ENCODE measurements around the gene MB21D2.

MB21D2 gene

GRCh38 chr3:192817053-192817452 is 100.6 kb downstream of the MB21D2 start:
- TF ChIP-seq REST (IDR thresholded peaks at IDR 0.05; ENCODE audit: insufficient read depth in 1 of 2, low read depth in 2 of 2, low read length in 2 of 2): no peak
- no peak for TF ChIP-seq TAF1 (IDR thresholded peaks at IDR 0.05; ENCODE audit: borderline replicate concordance, insufficient read depth, low read length)
- TF ChIP-seq SIN3A (IDR thresholded peaks at IDR 0.05; ENCODE audit: borderline replicate concordance, insufficient read depth, low read length): no peak

- no peak for TF ChIP-seq TAF1 (IDR thresholded peaks at IDR 0.05; ENCODE audit: borderline replicate concordance, insufficient read depth, low read length)
- no peak for TF ChIP-seq SIN3A (IDR thresholded peaks at IDR 0.05; ENCODE audit: borderline replicate concordance, insufficient read depth, low read length)
- no peak for TF ChIP-seq FOXP2 (optimal IDR thresholded peaks at IDR 0.05; ENCODE audit: borderline replicate concordance, extremely low read depth, extremely low read length, insufficient read depth)
- no peak for TF ChIP-seq POLR2AphosphoS5 (IDR thresholded peaks at IDR 0.05; ENCODE audit: low read depth, low read length)
- no peak for TF ChIP-seq REST (IDR thresholded peaks at IDR 0.05; ENCODE audit: insufficient read depth in 1 of 2, low read depth in 2 of 2, low read length in 2 of 2)
These were observed 101.3 kb downstream of the MB21D2 start for GRCh38 chr3:192816351-192816750.

DNA sequence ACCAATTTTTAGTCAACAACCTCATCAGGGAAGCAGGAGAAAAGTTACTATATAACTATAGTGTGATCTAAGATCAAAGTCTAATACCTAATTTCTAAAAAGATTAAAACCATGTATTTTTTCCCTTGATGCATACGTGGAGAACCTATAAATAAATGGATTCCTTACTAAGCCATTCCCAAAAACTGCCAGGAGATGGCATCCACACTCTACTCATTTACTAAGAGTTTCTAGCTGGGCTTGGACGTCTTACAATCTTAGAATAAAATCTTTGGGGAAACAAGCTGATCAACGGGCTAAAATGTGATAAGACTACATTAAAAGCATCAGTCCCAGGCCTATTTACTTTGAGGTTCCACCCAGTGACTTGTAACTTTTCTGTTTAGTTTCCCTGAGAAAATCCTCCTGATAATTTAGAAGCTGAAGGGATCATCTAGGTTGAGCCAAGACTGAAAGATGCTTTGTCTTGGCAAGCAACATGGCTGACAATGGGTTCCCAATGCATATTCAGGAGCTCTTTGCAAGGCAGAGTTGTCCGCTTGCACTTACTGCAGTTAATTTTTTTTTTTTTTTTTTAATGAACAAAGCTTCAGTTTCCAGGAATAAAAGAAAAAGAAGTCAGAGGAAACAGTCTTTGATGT is 104.8 kb downstream of the MB21D2 start:
- TF ChIP-seq FOXP2 (optimal IDR thresholded peaks at IDR 0.05; ENCODE audit: borderline replicate concordance, extremely low read depth, extremely low read length, insufficient read depth) (no peak), TAF1 (IDR thresholded peaks at IDR 0.05; ENCODE audit: borderline replicate concordance, insufficient read depth, low read length) (no peak), REST (IDR thresholded peaks at IDR 0.05; ENCODE audit: insufficient read depth in 1 of 2, low read depth in 2 of 2, low read length in 2 of 2) (no peak), POLR2AphosphoS5 (IDR thresholded peaks at IDR 0.05; ENCODE audit: low read depth, low read length) (no peak), SIN3A (IDR thresholded peaks at IDR 0.05; ENCODE audit: borderline replicate concordance, insufficient read depth, low read length) (no peak)

GRCh38 chr3:192805711-192806110 is 111.9 kb downstream of the MB21D2 start:
- no peak for TF ChIP-seq TAF1 (IDR thresholded peaks at IDR 0.05; ENCODE audit: borderline replicate concordance, insufficient read depth, low read length)
- no peak for TF ChIP-seq FOXP2 (optimal IDR thresholded peaks at IDR 0.05; ENCODE audit: borderline replicate concordance, extremely low read depth, extremely low read length, insufficient read depth)
- TF ChIP-seq REST (IDR thresholded peaks at IDR 0.05; ENCODE audit: insufficient read depth in 1 of 2, low read depth in 2 of 2, low read length in 2 of 2): no peak
- no peak for TF ChIP-seq SIN3A (IDR thresholded peaks at IDR 0.05; ENCODE audit: borderline replicate concordance, insufficient read depth, low read length)
- TF ChIP-seq POLR2AphosphoS5 (IDR thresholded peaks at IDR 0.05; ENCODE audit: low read depth, low read length): no peak

- TF ChIP-seq TAF1 (IDR thresholded peaks at IDR 0.05; ENCODE audit: borderline replicate concordance, insufficient read depth, low read length) (no peak), SIN3A (IDR thresholded peaks at IDR 0.05; ENCODE audit: borderline replicate concordance, insufficient read depth, low read length) (no peak), FOXP2 (optimal IDR thresholded peaks at IDR 0.05; ENCODE audit: borderline replicate concordance, extremely low read depth, extremely low read length, insufficient read depth) (no peak), REST (IDR thresholded peaks at IDR 0.05; ENCODE audit: insufficient read depth in 1 of 2, low read depth in 2 of 2, low read length in 2 of 2) (no peak)
These were observed 113.2 kb downstream of the MB21D2 start for GRCh38 chr3:192804502-192804901.
